Naive thymus-derived CD4-positive, alpha-beta T cell (primary cell): Measurements from ENCODE around the gene SMCO4. TPM values are rescaled to one million over a fixed set of nuclear protein-coding genes. Genes with fewer than 3 reads are reported as not detected.
A peak's percentile ranks its signal among the peaks of the same experiment; 100 is the strongest.
"Not testable (repeated sequence)": the region's sequence is repeated elsewhere in the genome, so short reads cannot be mapped to it uniquely, and the experiment has no call there.

ENCODE experiments used
- ATAC-seq: fragments of 150-1000 bp; cut with Tn5 transposase; 2 replicates; pipeline ENCODE4 v1.10.0; 2021; ENCODE audit warnings: mild to moderate bottlenecking, moderate library complexity
- CTCF ChIA-PET: fragments of 350-600 bp; sonication (Branson Sonifier 250); formaldehyde crosslinking; loops from one replicate; lab custom pipeline; 2021; ENCODE audit warnings: antibody characterized with exemption; lab: Charles Lee
- POLR2A ChIA-PET: fragments of 350-600 bp; sonication (Branson Sonifier 250); formaldehyde crosslinking; loops from one replicate; lab custom pipeline; 2021; ENCODE audit warnings: antibody characterized with exemption, inconsistent platforms; lab: Charles Lee
- DNase-seq, 9 donors: peaks; one replicate each; pipeline versions ENCODE4 v3.0.0 to v3.0.0-alpha.2; 2020 to 2022; ENCODE audit warnings: mixed read lengths in 1 of 9
- H3K27ac ChIP-seq: one replicate; pipeline ENCODE4 v1.7.0; 2013; ENCODE audit warnings: mild to moderate bottlenecking, low read depth, low read length, moderate library complexity
- H3K27me3 ChIP-seq, 2 donors: one replicate each; pipeline ENCODE4 v1.7.0; 2013; ENCODE audit warnings: low read length in 2 of 2, mild to moderate bottlenecking in 2 of 2, moderate library complexity in 2 of 2; ENCODE audit not compliant: control insufficient read depth in 2 of 2, insufficient read depth in 2 of 2
- H3K36me3 ChIP-seq, 3 experiments: 1 replicate in 2 of 3; 2 replicates in 1 of 3; pipeline ENCODE4 v1.7.0; 2013; ENCODE audit warnings: low read length in 3 of 3, mild to moderate bottlenecking in 3 of 3, moderate library complexity in 1 of 3; ENCODE audit not compliant: insufficient read depth in 3 of 3, control insufficient read depth in 2 of 3
- H3K4me1 ChIP-seq, 2 donors: one replicate each; pipeline ENCODE4 v1.7.0; 2013; ENCODE audit warnings: low read length in 2 of 2, mild to moderate bottlenecking in 2 of 2, moderate library complexity in 1 of 2; ENCODE audit not compliant: control insufficient read depth in 2 of 2, insufficient read depth in 2 of 2
- H3K4me3 ChIP-seq: 2 replicates; pipeline ENCODE4 v1.7.0; 2013; ENCODE audit warnings: mild to moderate bottlenecking, low read length
- H3K9me3 ChIP-seq, 3 experiments: 1 replicate in 2 of 3; 2 replicates in 1 of 3; pipeline ENCODE4 v1.7.0; 2013; ENCODE audit warnings: low read length in 3 of 3; ENCODE audit not compliant: control insufficient read depth in 2 of 3
- H3K27ac Mint-ChIP-seq, 9 donors: one replicate each; pipeline ENCODE4 v1.8.0; 2020 to 2022; ENCODE audit warnings: mixed read lengths in 9 of 9, mild to moderate bottlenecking in 8 of 9, moderate library complexity in 5 of 9, inconsistent platforms in 2 of 9
- H3K27me3 Mint-ChIP-seq, 5 donors: one replicate each; pipeline ENCODE4 v1.8.0; 2021 to 2022; ENCODE audit warnings: mixed read lengths in 5 of 5, mild to moderate bottlenecking in 1 of 5
- H3K36me3 Mint-ChIP-seq, 5 donors: one replicate each; pipeline ENCODE4 v1.8.0; 2020 to 2022; ENCODE audit warnings: mixed read lengths in 5 of 5, mild to moderate bottlenecking in 3 of 5, inconsistent platforms in 1 of 5
- H3K4me1 Mint-ChIP-seq, 7 donors: one replicate each; pipeline ENCODE4 v1.8.0; 2020 to 2022; ENCODE audit warnings: mixed read lengths in 7 of 7, mild to moderate bottlenecking in 3 of 7, inconsistent platforms in 1 of 7
- H3K4me3 Mint-ChIP-seq, 10 donors: one replicate each; pipeline ENCODE4 v1.8.0; 2020 to 2022; ENCODE audit warnings: mild to moderate bottlenecking in 10 of 10, mixed read lengths in 10 of 10, moderate library complexity in 6 of 10, inconsistent platforms in 2 of 10
- H3K9me3 Mint-ChIP-seq, 11 donors: one replicate each; pipeline ENCODE4 v1.8.0; 2020 to 2022; ENCODE audit warnings: mixed read lengths in 11 of 11, mild to moderate bottlenecking in 4 of 11, inconsistent platforms in 1 of 11, moderate library complexity in 1 of 11
- intact Hi-C, 2 donors: fragments of 100-400 bp; cut with micrococcal nuclease; formaldehyde crosslinking; loops; one replicate each; pipeline ENCODE4 v1.15.1; 2023
- polyA plus RNA-seq, 2 donors: library from polyadenylated mRNA; unstranded; fragments of 300-500 nt; fragmentation: Illumina TruSeq; gene quantifications; one replicate each; pipeline ENCODE4 v1.2.3, GENCODE V29; 2021
- total RNA-seq, 6 experiments: library from RNA in 5 of 6; stranded (reverse) in 5 of 6; gene quantifications; 1 replicate in 5 of 6; 2 replicates in 1 of 6; pipeline ENCODE4 v1.2.3 and lab custom pipeline; 2021 to 2026

Gene SMCO4
- total and polyA plus RNA-seq, 7 experiments from 2014 or later: 0.97 to 34.7 (median 3.9) TPM

DNA sequence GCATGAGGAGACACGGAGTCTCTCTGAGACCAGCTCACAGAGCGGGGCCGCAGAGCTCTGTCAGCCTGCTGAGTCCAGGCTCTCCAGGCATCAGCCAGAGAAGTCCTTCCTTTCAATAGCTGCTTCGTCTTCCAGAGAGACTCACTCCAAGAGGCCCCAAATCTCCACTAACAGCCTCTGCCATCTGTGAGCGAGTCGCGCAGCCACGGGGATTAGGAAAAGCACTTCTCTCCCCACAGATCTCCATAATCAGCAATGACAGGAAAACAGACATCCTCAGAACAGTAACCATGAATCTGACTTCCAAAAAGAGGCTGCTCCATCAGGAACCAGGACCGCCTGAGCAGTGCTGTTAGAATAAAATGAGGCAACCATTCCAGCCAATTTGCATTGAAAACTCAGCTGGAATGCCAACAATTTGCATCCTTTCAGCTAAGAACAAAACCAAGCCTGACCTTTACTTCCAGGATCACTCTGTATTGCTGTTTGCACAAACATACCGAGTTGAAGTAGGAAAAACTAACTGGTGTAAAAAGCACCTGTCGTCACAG lies 65.4 kb downstream of the SMCO4 start:
- POLR2A ChIA-PET: no interaction called here

DNA sequence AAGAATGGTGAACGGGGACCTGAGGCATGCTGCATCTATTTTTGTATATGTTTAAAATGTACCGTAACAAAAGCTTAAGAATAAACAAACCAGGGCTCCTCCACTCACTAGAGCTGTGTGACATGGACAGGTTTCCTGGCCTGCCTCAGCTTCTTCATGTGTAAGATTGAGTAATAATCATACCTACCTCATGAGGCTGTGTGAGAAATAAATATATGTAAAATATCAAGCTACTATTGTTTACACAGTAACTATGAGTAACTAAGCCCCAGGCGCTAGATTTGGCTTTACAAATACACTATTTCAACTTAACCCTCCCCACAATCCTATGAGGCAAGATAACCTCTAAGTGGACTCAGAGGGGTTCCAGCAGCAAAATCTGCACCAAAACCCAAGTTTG lies 66.4 kb downstream of the SMCO4 start:
- no peak overlapping the region for H3K27ac ChIP-seq
- no peaks in the 10 kb centered on the region for H3K4me1 Mint-ChIP-seq
- ChIA-PET POLR2A (no interaction called here), CTCF (no interaction called here)
- DNase-seq (no peak), ATAC-seq (no peak)
- H3K36me3 Mint-ChIP-seq: peaks cover 0 to 2% (median 0%) of the 10 kb centered on the region in 5 donors
- no peak overlapping the region for H3K4me3 Mint-ChIP-seq
- no peaks in the 10 kb centered on the region for H3K4me1 ChIP-seq
- no peaks in the 10 kb centered on the region for H3K9me3 ChIP-seq
- H3K27me3 ChIP-seq: no peaks in the 10 kb centered on the region
- H3K36me3 ChIP-seq: no peaks in the 10 kb centered on the region
- intact Hi-C loops: no loop called here
- H3K27ac Mint-ChIP-seq: no peak overlapping the region
- H3K9me3 Mint-ChIP-seq: no peaks in the 10 kb centered on the region
- H3K27me3 Mint-ChIP-seq: peaks cover 0 to 8% (median 6%) of the 10 kb centered on the region in 5 donors
- H3K4me3 ChIP-seq: no peak overlapping the region

More for the DNA sequence above, 65.4 kb downstream of the SMCO4 start:
- Mint-ChIP-seq H3K36me3 (peaks cover 0 to 2% (median 0%) of the 10 kb centered on the region in 5 donors), H3K27ac (no peak overlapping the region), H3K27me3 (peaks cover 0 to 3% (median 0%) of the 10 kb centered on the region in 5 donors), H3K4me3 (no peak overlapping the region), H3K4me1 (no peaks in the 10 kb centered on the region), H3K9me3 (no peaks in the 10 kb centered on the region)
- ATAC-seq (no peak), DNase-seq (no peak)
- intact Hi-C loops: no loop called here
- Histone ChIP-seq H3K27ac (no peak overlapping the region), H3K27me3 (no peaks in the 10 kb centered on the region), H3K4me1 (no peaks in the 10 kb centered on the region), H3K4me3 (no peak overlapping the region), H3K9me3 (no peaks in the 10 kb centered on the region), H3K36me3 (no peaks in the 10 kb centered on the region)
- CTCF ChIA-PET: no interaction called here

DNA sequence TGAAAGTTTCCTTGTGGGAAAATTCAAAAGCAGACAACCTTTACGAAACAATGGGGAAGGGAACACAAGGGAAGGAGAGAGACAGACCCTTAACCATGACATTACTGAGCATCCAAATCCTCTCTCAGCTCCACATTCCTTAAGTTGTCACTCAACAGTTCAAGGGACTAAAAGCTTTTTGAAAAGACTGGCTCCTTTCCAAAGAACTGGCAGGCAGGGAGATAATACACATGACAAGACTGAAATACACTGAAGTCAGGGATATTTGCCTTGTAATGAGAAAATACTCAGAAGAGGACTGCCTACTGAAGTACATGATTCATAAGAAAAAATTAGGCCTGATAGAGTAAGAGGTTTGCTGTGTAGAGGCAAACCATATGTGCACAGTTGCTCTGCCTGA lies 69.1 kb downstream of the SMCO4 start:
- Histone ChIP-seq H3K27ac (no peak overlapping the region), H3K27me3 (no peaks in the 10 kb centered on the region), H3K4me3 (no peak overlapping the region), H3K4me1 (no peaks in the 10 kb centered on the region), H3K36me3 (no peaks in the 10 kb centered on the region), H3K9me3 (no peaks in the 10 kb centered on the region)
- no peak overlapping the region for H3K27ac Mint-ChIP-seq
- peaks cover 0 to 1% (median 0%) of the 10 kb centered on the region in 11 donors for H3K9me3 Mint-ChIP-seq
- no peak for ATAC-seq
- peaks cover 0 to 9% (median 6%) of the 10 kb centered on the region in 5 donors for H3K27me3 Mint-ChIP-seq
- peaks cover 0 to 2% (median 0%) of the 10 kb centered on the region in 5 donors for H3K36me3 Mint-ChIP-seq
- CTCF ChIA-PET: no interaction called here
- POLR2A ChIA-PET: no interaction called here
- H3K4me1 Mint-ChIP-seq: no peaks in the 10 kb centered on the region
- H3K4me3 Mint-ChIP-seq: no peak overlapping the region
- no peak for DNase-seq
- intact Hi-C loops: no loop called here

DNA sequence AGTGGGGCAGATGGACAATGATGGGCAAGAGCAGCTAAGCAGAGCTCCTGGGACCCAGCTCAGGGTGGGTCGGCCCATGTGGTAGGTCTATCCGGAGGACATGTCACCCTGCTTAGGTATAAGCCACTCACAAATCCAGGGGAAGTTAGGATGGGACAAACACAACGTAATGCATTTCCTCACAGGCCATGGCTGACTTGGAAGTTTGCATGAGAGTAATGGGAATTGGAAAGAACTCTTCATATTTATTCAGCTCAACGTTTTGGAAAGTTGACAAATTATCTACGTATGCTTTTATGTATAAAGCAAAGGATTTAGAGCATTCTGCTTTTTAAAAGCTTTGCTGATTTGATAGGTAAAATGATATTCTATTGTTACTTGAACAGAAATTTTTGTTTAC lies 74.9 kb downstream of the SMCO4 start:
- H3K9me3 ChIP-seq: no peaks in the 10 kb centered on the region
- POLR2A ChIA-PET: no interaction called here

DNA sequence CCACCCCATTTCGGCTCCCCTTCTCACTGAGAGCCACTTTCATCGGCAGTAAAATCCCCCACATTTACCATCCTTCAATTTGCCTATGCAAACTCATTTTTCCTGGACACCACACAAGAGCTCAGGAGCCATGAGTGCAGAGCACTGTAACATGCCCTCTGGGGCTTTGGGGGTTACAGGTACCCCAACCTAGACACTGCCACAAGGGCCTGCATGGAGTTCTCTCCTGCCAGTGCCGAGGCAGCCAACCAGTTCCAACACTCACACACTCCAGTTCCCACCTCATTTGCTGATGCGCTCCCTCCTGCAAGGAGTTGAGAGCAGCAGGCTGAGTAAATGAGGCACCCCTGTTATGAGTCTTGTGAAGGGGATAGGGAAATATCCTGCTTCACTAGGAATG lies 76.1 kb downstream of the SMCO4 start:
- H3K27me3 Mint-ChIP-seq: peaks cover 2 to 7% (median 4%) of the 10 kb centered on the region in 5 donors
- intact Hi-C loops: no loop called here
- no peak overlapping the region for H3K27ac Mint-ChIP-seq
- CTCF ChIA-PET: interaction anchor here (0.6 kb wide), 1 partner anchor 138 kb away, joined by 3 read pairs; no protein-coding TSS in a partner anchor
- no peaks in the 10 kb centered on the region for H3K36me3 Mint-ChIP-seq
- no peak overlapping the region for H3K27ac ChIP-seq
- DNase-seq (no peak), ATAC-seq (no peak)
- H3K36me3 ChIP-seq: no peaks in the 10 kb centered on the region
- H3K4me3 Mint-ChIP-seq: no peak overlapping the region
- H3K4me1 ChIP-seq: no peaks in the 10 kb centered on the region
- H3K4me3 ChIP-seq: no peak overlapping the region
- POLR2A ChIA-PET: no interaction called here
- no peaks in the 10 kb centered on the region for H3K9me3 ChIP-seq
- no peaks in the 10 kb centered on the region for H3K4me1 Mint-ChIP-seq
- peaks cover 0 to 6% (median 0%) of the 10 kb centered on the region in 11 donors for H3K9me3 Mint-ChIP-seq
- H3K27me3 ChIP-seq: no peaks in the 10 kb centered on the region

More for the DNA sequence above, 74.9 kb downstream of the SMCO4 start:
- CTCF ChIA-PET: no interaction called here
- Histone ChIP-seq H3K4me3 (no peak overlapping the region), H3K4me1 (no peaks in the 10 kb centered on the region), H3K36me3 (no peaks in the 10 kb centered on the region), H3K27me3 (no peaks in the 10 kb centered on the region), H3K27ac (no peak overlapping the region)
- Mint-ChIP-seq H3K27ac (no peak overlapping the region), H3K9me3 (peaks cover 0 to 1% (median 0%) of the 10 kb centered on the region in 11 donors), H3K4me3 (no peak overlapping the region), H3K27me3 (peaks cover 5 to 9% (median 6%) of the 10 kb centered on the region in 5 donors), H3K4me1 (no peaks in the 10 kb centered on the region), H3K36me3 (no peaks in the 10 kb centered on the region)
- DNase-seq: no peak
- ATAC-seq: no peak
- intact Hi-C loops: no loop called here

DNA sequence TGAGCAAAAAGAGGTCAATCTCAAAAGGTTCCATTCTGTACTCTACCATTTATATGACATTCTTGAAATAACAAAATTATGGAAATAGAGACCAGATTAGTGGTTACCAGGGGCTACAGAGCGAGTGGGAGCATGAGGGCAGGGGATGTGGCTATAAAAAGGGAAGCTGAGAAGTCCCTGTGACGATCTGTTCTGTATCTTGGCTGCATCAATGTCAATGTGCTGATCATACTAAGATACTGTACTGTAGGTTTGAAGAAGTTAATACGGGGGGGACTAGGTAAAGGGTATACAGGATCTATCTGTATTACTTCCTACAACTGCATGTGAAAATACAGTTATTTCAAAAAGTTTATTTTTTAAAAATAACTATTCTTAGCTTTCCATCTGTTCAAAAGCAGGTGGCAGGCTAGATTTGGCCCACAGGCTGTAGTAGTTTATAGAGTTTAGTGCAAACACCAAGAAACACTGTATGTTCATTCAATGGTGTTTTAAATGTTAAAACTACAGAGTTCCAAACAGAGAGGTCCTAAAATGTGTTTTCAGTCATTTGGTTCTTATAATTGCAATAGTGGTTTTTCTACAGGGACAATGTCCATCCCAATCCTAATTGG lies 78.2 kb downstream of the SMCO4 start:
- DNase-seq (no peak), ATAC-seq (peak; percentile 72)
- no peak overlapping the region for H3K27ac Mint-ChIP-seq
- H3K4me1 Mint-ChIP-seq: no peaks in the 10 kb centered on the region
- no peaks in the 10 kb centered on the region for H3K36me3 Mint-ChIP-seq
- H3K27me3 Mint-ChIP-seq: peaks cover 0 to 15% (median 0%) of the 10 kb centered on the region in 5 donors
- Histone ChIP-seq H3K27me3 (no peaks in the 10 kb centered on the region), H3K4me1 (no peaks in the 10 kb centered on the region), H3K4me3 (no peak overlapping the region), H3K36me3 (no peaks in the 10 kb centered on the region), H3K27ac (no peak overlapping the region), H3K9me3 (no peaks in the 10 kb centered on the region)
- ChIA-PET CTCF (no interaction called here), POLR2A (no interaction called here)
- intact Hi-C loops: no loop called here
- no peak overlapping the region for H3K4me3 Mint-ChIP-seq
- H3K9me3 Mint-ChIP-seq: peaks cover 0 to 11% (median 0%) of the 10 kb centered on the region in 11 donors

DNA sequence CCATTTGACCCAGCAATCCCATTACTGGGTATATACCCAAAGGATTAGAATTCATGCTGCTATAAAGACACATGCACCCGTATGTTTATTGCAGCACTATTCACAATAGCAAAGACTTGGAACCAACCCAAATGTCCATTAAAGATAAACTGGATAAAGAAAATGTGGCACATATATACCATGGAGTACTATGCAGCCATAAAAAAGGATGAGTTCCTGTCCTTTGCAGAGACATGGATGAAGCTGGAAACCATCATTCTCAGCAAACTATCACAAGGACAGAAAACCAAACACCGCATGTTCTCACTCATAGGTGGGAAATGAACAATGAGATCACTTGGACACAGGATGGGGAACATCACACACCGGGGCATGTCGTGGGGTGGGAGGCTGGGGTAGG lies 79.5 kb downstream of the SMCO4 start:
- H3K27ac Mint-ChIP-seq, CTCF ChIA-PET, ATAC-seq, H3K4me3 Mint-ChIP-seq, H3K27ac ChIP-seq, intact Hi-C loops, H3K36me3 Mint-ChIP-seq, H3K4me1 ChIP-seq, H3K36me3 ChIP-seq, H3K4me3 ChIP-seq, DNase-seq, H3K9me3 ChIP-seq, H3K4me1 Mint-ChIP-seq, POLR2A ChIA-PET, H3K27me3 ChIP-seq: not testable (repeated sequence)
- Mint-ChIP-seq H3K9me3 (peaks cover 0 to 11% (median 0%) of the 10 kb centered on the region in 11 donors), H3K27me3 (peaks cover 0 to 17% (median 0%) of the 10 kb centered on the region in 5 donors)
